HPDE6-E6E7 (cell line): ENCODE measurements around the gene LRRC49.
A peak's percentile ranks its signal among the peaks of the same experiment; 100 is the strongest.
"Not testable (repeated sequence)": the region's sequence is repeated elsewhere in the genome, so short reads cannot be mapped to it uniquely, and the experiment has no call there.

Experiments
- DNase-seq: peaks from one replicate; pipeline ENCODE4 v3.0.0; 2011; ENCODE audit warnings: missing footprints; ENCODE audit errors: extremely low spot score

Gene LRRC49

DNA sequence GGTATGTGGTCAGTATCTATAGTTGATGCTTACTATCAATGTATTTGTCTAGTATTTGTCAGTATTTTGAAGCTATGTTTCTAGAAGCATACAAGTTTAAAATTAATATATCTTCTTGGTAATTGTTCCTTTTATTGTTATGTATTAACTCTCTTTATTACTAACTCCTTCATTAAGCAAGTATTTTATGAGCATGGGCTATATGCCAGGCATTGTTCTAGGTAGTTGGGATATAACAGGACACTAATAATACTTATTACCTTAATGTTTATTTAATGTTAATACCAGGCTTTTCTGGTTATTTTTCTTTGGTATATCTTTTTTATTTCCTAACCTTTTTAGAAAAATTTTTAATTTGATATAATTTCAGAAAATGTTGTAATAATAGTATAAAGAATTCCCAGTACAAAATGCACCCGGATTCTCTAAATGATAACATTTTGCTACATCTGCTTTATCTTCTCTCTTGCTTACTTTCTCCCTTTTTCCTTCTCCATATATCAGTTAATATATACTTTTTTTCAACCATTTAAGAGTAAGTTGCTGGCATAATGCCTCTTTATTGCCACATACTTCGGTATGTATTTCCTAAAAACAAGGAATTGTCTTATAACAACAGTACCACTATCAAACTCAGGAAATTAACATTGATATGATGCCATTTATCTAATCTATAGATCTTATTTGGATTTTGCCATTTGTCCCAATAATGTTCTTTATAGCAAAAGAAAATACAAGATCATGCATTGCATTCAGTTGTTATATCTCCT lies 30.9 kb downstream of the LRRC49 start:
- DNase-seq = no peak

- not testable (repeated sequence) for DNase-seq
Observed at GRCh38 chr15:70926914-70927313, 34.3 kb downstream of the LRRC49 start.

DNA sequence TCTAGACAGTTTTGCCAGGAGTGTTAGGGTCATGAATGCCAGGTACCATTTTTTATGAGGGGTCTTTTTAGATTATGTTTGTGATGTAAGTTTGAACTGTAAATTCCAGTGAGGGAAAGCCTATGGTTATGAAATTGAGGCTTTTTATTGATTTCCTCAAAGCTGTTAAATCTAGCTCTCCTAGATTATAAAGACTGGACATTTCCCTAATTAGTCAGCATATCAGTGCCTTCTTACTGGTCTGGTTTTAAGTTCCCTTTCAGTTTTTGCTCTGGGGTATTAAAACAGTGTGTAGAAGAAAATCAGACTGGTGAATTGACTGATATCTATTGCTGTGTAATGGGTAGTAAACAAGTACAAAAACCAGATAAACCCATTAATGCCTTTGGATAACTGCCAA lies 39.2 kb downstream of the LRRC49 start:
- no peak for DNase-seq

DNA sequence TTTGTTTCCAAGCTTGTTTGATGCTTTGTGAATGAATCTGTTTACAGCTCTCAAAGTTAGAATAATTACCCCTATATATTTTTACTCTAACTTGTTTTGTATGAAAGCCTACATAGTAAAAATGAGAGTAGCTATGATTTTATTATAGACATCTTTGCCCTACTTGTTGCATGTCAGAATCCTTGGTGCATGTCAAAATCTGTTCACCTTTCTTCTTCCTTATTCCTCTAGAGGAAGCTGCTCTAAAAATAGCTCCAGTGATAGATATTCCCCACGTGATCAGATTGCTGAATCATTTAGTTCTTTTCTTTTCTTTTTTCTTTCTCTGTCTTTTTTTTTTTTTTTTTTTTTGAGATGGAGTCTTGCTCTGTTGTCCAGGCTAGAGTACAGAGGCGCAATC lies 39.8 kb downstream of the LRRC49 start:
- no peak for DNase-seq

DNA sequence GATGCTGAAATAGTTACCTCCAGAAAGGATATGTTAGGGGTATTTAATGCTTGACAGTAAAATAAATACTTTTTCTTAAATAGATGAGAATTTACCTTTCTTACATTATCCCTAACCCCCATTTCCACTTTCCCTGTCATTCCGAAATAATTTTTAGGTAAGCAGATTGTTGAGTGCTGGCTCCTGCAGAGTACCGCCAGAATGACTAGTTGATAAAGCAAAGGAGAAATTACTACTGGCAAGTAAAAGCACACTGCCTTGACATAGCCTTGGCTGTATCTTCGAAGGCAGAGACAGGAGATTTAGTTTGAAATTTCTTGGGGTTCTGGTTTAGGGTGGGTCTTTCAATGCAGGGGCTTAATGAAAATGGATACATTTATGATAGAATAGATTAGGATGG lies 40.8 kb downstream of the LRRC49 start:
- DNase-seq = no peak

DNA sequence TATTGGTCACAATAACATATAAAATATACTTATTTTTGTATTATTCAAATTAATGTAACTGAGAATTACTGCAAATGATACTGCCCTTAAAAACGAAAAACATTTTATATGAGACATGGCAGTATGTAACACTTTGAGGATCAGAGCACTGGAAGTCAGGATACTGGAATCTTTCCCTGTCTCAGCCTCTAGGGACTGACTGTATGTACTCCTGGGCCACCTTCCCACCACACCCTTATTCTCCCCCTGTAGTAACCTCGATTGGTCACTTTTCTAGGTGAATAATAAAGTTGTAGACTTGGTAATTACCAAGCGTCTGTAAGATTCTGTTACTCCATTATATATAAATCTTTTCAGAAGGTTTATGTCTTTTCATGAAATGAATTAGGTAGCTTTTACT lies 43.0 kb downstream of the LRRC49 start:
- DNase-seq = no peak

- no peak for DNase-seq
Observed at GRCh38 chr15:70936326-70936725, 43.7 kb downstream of the LRRC49 start.

DNA sequence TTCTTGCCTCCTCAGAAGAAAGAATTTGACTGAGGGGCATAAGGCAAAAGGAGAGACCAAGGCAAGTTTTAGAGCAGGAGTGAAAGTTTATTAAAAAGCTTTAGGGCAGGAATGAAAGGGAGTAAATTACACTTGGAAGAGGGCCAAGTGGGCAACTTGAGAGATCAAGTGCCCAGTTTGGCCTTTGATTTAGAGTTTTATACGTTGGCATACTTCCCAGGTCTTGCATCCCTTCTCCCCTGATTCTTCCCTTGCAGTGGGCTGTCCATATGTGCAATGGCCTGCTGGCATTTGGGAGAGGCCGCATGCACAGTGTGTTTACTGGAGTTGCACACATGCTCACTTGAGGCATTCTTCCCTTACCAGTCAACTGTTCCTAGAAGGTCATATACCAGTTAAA lies 50.7 kb downstream of the LRRC49 start:
- DNase-seq = not testable (repeated sequence)

GRCh38 chr15:70947351-70948335 lies 55.0 kb downstream of the LRRC49 start:
- DNase-seq = no peak

DNA sequence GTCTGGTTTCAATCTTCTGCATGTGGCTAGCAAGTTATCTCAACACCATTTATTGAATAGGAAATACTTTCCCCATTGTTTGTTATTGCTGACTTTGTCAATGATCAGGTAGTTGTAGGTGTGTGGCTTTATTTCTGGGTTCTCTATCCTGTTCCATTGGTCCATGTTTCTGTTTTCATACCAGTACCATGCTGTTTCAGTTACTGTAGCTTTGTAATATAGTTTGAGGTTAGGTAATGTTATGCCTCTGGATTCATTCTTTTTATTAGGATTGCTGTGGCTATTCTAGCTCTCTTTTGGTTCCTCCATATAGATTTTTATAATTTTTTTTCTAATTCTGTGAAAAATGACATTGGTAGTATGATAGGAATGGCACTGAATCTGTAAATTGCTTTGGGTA lies 58.3 kb downstream of the LRRC49 start:
- no peak for DNase-seq

DNA sequence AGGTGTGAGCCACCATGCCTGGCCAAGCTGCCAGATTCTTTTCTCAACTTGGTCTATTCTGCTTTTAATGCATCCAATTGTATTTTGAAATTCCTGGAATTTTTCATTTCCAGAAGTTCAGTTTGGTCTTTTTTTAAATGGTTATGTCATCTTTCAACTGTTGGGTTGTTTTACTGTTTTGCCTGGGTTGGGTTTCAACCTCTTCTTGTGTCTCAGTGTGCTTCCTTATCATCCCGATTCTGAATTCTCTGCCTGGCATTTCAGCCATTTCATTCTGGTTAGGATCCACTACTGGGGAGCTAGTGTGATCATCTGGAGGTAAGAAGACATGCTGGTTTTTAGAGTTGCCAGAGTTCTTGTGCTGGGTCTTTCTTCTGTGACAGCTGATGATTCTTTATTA lies 61.5 kb downstream of the LRRC49 start:
- DNase-seq = no peak

GRCh38 chr15:70954733-70955132 lies 62.1 kb downstream of the LRRC49 start:
- DNase-seq = no peak

DNA sequence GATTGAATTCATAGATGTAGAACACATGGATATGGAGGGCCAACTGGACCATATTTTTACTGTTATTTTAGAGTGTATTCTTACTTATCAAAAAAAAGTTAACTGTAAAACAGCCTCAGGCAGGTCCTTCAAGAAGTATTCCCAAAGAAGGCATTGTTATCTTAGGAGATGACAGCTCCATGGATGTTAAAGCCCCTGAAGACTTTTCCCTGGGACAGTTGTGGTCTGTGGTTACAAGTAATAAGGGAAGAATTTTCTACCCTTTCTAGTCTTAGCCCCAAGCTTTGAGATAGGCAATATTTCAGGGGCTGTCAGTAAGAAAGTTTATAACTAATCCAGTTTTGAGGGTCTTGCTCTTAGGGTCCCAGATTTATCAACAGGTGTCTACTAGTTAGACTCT lies 62.5 kb downstream of the LRRC49 start:
- DNase-seq = no peak

DNA sequence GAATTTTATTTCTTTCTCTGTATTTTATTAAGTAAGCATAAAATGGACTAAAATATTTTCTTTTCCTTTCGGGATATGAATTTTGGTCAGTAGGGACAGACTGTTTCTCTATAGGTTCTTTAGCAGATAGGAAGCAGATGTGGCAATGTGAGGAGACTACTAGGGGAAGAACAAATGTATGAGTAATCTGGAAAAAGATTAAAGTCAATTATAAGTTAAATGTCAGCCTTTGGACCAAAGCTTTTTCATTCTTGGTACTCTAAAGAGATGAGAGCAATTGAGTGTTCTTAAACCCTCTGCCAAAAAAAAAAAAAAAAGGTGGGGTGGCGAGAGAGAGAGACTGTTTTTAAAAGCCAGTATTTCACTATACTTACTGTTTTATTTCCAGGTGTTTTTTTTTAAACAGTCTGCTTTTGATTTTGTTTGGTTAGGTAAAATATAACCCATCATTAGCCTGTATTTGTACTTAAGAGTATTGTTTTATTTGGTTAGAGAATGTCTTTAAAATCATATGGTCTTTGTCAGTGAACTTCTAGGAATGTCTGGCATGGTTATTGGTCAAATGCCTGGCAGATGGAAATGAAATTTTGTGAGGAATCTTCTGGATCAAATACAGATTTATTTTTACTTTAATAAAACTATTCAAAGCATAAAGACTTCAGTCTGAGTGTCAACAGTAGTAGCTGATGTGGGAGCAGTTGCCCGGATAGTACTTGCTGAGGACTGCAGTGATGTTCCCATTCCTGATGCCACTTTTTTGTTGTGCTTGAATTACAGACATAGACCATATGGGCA lies 63.8 kb downstream of the LRRC49 start:
- no peak for DNase-seq

DNA sequence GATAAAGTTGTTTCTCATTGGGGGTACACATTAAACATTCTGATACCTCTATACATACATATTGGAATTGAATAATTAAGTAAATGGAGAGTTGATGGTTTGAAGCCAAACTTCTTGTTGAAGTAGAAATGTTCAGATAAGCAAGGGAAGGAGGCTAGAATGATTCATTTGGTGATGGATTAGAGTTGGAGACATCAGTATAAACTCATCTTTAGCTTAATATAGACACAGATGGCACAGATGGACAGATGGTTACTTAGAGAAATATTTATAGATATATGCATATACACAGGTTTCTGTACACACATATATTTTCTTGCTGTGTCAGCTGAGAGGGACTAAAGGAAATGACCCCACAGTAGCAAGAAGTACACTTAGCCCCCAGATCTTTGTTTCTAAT lies 69.5 kb downstream of the LRRC49 start:
- no peak for DNase-seq

GRCh38 chr15:70963199-70963598 lies 70.6 kb downstream of the LRRC49 start:
- DNase-seq = no peak

DNA sequence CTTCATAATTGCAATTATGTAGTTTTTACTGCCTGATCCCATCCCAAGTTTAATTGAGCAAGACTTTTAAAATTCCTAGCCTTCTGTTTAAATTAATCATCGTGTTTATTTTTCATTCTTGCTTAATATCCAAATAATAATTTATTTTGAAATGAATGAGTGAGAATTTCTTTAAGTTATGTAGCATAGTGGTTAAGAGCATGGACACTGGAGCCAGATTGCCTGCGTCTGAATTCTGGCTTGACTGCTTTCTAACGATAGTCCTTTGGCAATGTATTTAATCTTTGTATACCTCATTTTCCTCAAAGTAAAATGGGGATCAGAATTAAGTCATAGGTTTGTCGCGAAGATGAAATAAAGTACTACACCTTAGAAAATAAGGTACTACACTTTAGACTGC lies 71.4 kb downstream of the LRRC49 start:
- no peak for DNase-seq

GRCh38 chr15:70964686-70965085 lies 72.1 kb downstream of the LRRC49 start:
- DNase-seq = no peak

DNA sequence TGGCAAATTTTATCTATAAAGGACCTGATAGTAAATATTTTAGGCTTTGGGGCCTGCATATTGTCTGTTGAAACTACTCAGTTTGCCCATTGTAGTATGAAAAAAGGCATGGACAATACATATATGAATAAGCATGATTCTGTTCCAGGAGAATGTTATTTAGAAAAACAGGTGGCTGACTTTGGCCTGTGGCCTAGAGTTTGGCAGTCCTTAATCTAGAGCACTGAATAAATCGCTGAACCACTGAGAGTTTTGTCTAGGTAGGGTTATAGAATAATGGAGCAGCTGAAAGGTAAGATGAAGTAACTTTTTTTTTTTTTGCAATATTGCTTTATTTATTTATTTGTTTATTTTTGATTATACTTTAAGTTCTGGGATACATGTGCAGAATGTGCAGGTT lies 75.0 kb downstream of the LRRC49 start:
- no peak for DNase-seq

GRCh38 chr15:70974004-70974832 lies 81.6 kb downstream of the LRRC49 start:
- DNase-seq = peak; percentile 8

DNA sequence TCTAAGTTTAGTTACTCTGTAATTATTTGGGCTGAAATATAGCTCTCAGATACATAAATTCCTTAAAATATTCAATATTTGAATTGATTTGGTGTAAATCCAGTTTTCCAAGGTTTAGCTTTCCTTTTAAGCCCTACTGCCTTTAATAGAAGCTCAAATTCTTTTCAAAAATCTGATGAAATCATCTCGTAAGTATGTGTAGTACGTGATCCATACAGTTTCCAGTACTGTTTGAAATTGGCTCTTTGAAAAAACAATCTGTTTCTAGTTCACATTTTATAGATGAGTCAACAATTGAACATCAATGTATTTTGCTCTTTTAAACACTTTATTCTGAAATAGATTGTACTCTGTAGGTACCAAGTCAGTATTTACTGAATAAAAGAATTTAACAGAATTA lies 84.2 kb downstream of the LRRC49 start:
- no peak for DNase-seq
